DND-41 (cell line): ENCODE measurements around the gene BCL2L11.

Experiments
- ATAC-seq: fragments of 200-7000 bp; cut with Tn5 transposase; 3 replicates; pipeline ENCODE4 v1.9.1; 2021; ENCODE audit warnings: low read depth; ENCODE audit not compliant: insufficient read depth
- DNase-seq: peaks from one replicate; pipeline ENCODE4 v3.0.0-alpha.2; 2020
- H2AFZ ChIP-seq: 2 replicates; pipeline ENCODE4 v1.6.0; 2012; ENCODE audit warnings: low read depth, low read length
- H3K27ac ChIP-seq: 2 replicates; pipeline ENCODE4 v1.5.1; 2012; ENCODE audit warnings: low read length, inconsistent platforms
- H3K27me3 ChIP-seq: fragments of 200-600 bp; sonication (generic); 2 replicates; pipeline ENCODE4 v1.6.0; 2012; ENCODE audit warnings: low read length, mild to moderate bottlenecking, inconsistent platforms; ENCODE audit not compliant: insufficient read depth, poor library complexity
- H3K36me3 ChIP-seq: 2 replicates; pipeline ENCODE4 v1.5.1; 2012; ENCODE audit warnings: low read length, inconsistent platforms; ENCODE audit not compliant: insufficient read depth
- H3K4me1 ChIP-seq: 2 replicates; pipeline ENCODE4 v1.5.1; 2012; ENCODE audit warnings: mild to moderate bottlenecking, low read length; ENCODE audit not compliant: insufficient read depth
- H3K4me2 ChIP-seq: 2 replicates; pipeline ENCODE4 v1.6.0; 2012; ENCODE audit warnings: mild to moderate bottlenecking, moderate library complexity, low read length, inconsistent platforms; ENCODE audit not compliant: insufficient read depth
- H3K4me3 ChIP-seq, 2 experiments: fragments of 200-600 bp in 1 of 2; shearing (Covaris generic) in 1 of 2; 2 replicates each; pipeline ENCODE4 v1.5.1; 2012 to 2016; ENCODE audit warnings: inconsistent platforms in 2 of 2, low read length in 2 of 2, mild to moderate bottlenecking in 2 of 2, low read depth in 1 of 2, moderate library complexity in 1 of 2
- H3K79me2 ChIP-seq: 2 replicates; pipeline ENCODE4 v1.6.0; 2012; ENCODE audit warnings: low read length, inconsistent platforms; ENCODE audit not compliant: insufficient read depth
- H3K9ac ChIP-seq: 2 replicates; pipeline ENCODE4 v1.6.0; 2012; ENCODE audit warnings: low read depth, mild to moderate bottlenecking, inconsistent platforms, low read length, moderate library complexity
- H3K9me3 ChIP-seq: 2 replicates; pipeline ENCODE4 v1.5.1; 2012; ENCODE audit warnings: low read length, moderate library complexity, mild to moderate bottlenecking, inconsistent platforms; ENCODE audit not compliant: insufficient read depth, severe bottlenecking
- H4K20me1 ChIP-seq: 2 replicates; pipeline ENCODE4 v1.6.0; 2012; ENCODE audit warnings: low read length; ENCODE audit not compliant: insufficient read depth
- CTCF ChIP-seq: IDR thresholded peaks from 2 replicates; pipeline ENCODE4 v1.5.1; 2012; ENCODE audit warnings: borderline replicate concordance, low read length, moderate library complexity, mild to moderate bottlenecking; ENCODE audit not compliant: poor library complexity, severe bottlenecking; ENCODE audit errors: extremely low read depth
- EZH2 ChIP-seq: IDR thresholded peaks from 3 replicates; pipeline ENCODE4 v1.6.1; 2012; ENCODE audit warnings: borderline replicate concordance, low read depth, mild to moderate bottlenecking, moderate library complexity, low read length, inconsistent platforms; ENCODE audit not compliant: severe bottlenecking

BCL2L11 gene

DNA sequence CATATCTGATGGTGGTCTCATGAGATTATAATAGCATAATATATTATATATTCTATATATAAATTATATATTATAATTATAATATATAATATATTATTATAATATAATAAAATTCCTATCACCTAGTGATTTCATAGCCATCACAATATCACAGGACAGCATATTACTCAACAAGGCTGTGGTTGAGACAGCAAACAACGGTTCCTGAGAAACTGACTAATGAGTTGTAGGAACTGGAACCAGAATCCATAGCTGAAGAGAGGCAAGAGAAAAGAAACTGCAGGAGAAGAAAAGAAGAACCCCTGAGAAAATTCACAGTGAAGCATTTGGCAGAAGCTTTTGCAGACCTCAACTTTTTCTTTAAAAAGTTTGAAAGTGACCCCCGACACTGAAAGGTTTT lies 84.0 kb downstream of the BCL2L11 start:
- H3K27ac ChIP-seq = no peak overlapping the region
- H3K4me3 ChIP-seq = no peak overlapping the region
- H3K27me3 ChIP-seq = no peaks in the 10 kb centered on the region
- no peak overlapping the region for H3K9ac ChIP-seq
- H3K36me3 ChIP-seq = 0 out of 2 replicates have a peak, but pooled peaks cover 6% of the 10 kb centered on the region
- no peaks in the 10 kb centered on the region for H3K9me3 ChIP-seq
- DNase-seq (no peak), ATAC-seq (no peak)
- H2AFZ ChIP-seq = no peak overlapping the region
- H4K20me1 ChIP-seq = no peaks in the 10 kb centered on the region
- no peaks in the 10 kb centered on the region for H3K79me2 ChIP-seq
- H3K4me2 ChIP-seq = no peak overlapping the region
- no peaks in the 10 kb centered on the region for H3K4me1 ChIP-seq
- no peak for TF ChIP-seq EZH2
- TF ChIP-seq CTCF = no peak

GRCh38 chr2:111205774-111206173 lies 85.1 kb downstream of the BCL2L11 start:
- Histone ChIP-seq H3K9me3 (no peaks in the 10 kb centered on the region), H3K79me2 (no peaks in the 10 kb centered on the region), H3K36me3 (0 out of 2 replicates have a peak, but pooled peaks cover 6% of the 10 kb centered on the region), H3K9ac (no peak overlapping the region), H3K27me3 (no peaks in the 10 kb centered on the region), H4K20me1 (no peaks in the 10 kb centered on the region), H2AFZ (no peak overlapping the region), H3K27ac (no peak overlapping the region), H3K4me2 (no peak overlapping the region), H3K4me3 (no peak overlapping the region), H3K4me1 (no peaks in the 10 kb centered on the region)
- no peak for TF ChIP-seq EZH2
- TF ChIP-seq CTCF = no peak
- DNase-seq = no peak
- no peak for ATAC-seq

GRCh38 chr2:111207851-111208250 lies 87.1 kb downstream of the BCL2L11 start:
- H3K27ac ChIP-seq = no peak overlapping the region

More at GRCh38 chr2:111207851-111208250, 87.1 kb downstream of the BCL2L11 start:
- ATAC-seq (no peak), DNase-seq (no peak)
- Histone ChIP-seq H3K36me3 (0 out of 2 replicates have a peak, but pooled peaks cover 6% of the 10 kb centered on the region), H3K4me2 (no peak overlapping the region), H3K4me1 (no peaks in the 10 kb centered on the region), H3K79me2 (no peaks in the 10 kb centered on the region), H2AFZ (no peak overlapping the region), H3K27me3 (no peaks in the 10 kb centered on the region), H3K9ac (no peak overlapping the region), H3K9me3 (peaks cover 3% of the 10 kb centered on the region), H4K20me1 (no peaks in the 10 kb centered on the region), H3K4me3 (no peak overlapping the region)
- TF ChIP-seq CTCF (no peak), EZH2 (no peak)
